ENCODE results near the gene LSS.
"Not testable (repeated sequence)": the region's sequence is repeated elsewhere in the genome, so short reads cannot be mapped to it uniquely, and the experiment has no call there.

The LSS gene

DNA sequence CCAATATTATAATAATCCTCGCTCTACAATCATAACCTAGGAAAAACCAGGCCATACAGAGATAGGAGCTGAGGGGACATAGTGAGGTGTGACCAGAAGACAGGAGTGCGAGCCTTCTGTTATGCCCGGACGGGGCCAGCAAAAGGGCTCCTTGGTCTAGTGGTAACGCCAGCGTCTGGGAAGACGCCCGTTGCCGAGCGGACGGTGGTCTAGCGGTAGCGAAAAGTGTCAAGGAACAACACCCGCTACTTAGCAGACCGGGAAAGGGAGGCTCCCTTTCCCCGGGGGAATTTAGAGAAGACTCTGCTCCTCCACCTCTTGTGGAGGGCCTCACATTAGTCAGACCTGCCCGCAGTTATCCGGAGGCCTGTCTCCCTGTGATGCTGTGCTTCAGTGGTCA lies 4.9 kb downstream of the LSS start:
- H3K9me3 ChIP-seq (ENCODE audit: control insufficient read depth, insufficient read depth, low read length); H3K4me3 ChIP-seq (ENCODE audit: low read depth, low read length); H3K4me1 ChIP-seq (ENCODE audit: control insufficient read depth, insufficient read depth, low read length); H3K27me3 ChIP-seq (ENCODE audit: control insufficient read depth, insufficient read depth, low read length); H3K9ac ChIP-seq (ENCODE audit: low read depth, low read length): not testable (repeated sequence)
- peaks cover 31% of the 10 kb centered on the region for H3K36me3 ChIP-seq (ENCODE audit: control insufficient read depth, insufficient read depth, low read length)

GRCh38 chr21:46223217-46223616 lies 5.4 kb downstream of the LSS start:
- H3K9ac ChIP-seq (ENCODE audit: low read depth, low read length): no peak overlapping the region
- no peaks in the 10 kb centered on the region for H3K9me3 ChIP-seq (ENCODE audit: control insufficient read depth, insufficient read depth, low read length)
- H3K36me3 ChIP-seq (ENCODE audit: control insufficient read depth, insufficient read depth, low read length): peaks cover 31% of the 10 kb centered on the region
- no peak overlapping the region for H3K4me3 ChIP-seq (ENCODE audit: low read depth, low read length)
- H3K4me1 ChIP-seq (ENCODE audit: control insufficient read depth, insufficient read depth, low read length): no peaks in the 10 kb centered on the region
- no peaks in the 10 kb centered on the region for H3K27me3 ChIP-seq (ENCODE audit: control insufficient read depth, insufficient read depth, low read length)

GRCh38 chr21:46222436-46223116 lies 6.0 kb downstream of the LSS start:
- Histone ChIP-seq H3K9me3 (ENCODE audit: control insufficient read depth, insufficient read depth, low read length) (no peaks in the 10 kb centered on the region), H3K9ac (ENCODE audit: low read depth, low read length) (no peak overlapping the region), H3K36me3 (ENCODE audit: control insufficient read depth, insufficient read depth, low read length) (peaks cover 33% of the 10 kb centered on the region), H3K27me3 (ENCODE audit: control insufficient read depth, insufficient read depth, low read length) (no peaks in the 10 kb centered on the region), H3K4me1 (ENCODE audit: control insufficient read depth, insufficient read depth, low read length) (no peaks in the 10 kb centered on the region), H3K4me3 (ENCODE audit: low read depth, low read length) (no peak overlapping the region)

DNA sequence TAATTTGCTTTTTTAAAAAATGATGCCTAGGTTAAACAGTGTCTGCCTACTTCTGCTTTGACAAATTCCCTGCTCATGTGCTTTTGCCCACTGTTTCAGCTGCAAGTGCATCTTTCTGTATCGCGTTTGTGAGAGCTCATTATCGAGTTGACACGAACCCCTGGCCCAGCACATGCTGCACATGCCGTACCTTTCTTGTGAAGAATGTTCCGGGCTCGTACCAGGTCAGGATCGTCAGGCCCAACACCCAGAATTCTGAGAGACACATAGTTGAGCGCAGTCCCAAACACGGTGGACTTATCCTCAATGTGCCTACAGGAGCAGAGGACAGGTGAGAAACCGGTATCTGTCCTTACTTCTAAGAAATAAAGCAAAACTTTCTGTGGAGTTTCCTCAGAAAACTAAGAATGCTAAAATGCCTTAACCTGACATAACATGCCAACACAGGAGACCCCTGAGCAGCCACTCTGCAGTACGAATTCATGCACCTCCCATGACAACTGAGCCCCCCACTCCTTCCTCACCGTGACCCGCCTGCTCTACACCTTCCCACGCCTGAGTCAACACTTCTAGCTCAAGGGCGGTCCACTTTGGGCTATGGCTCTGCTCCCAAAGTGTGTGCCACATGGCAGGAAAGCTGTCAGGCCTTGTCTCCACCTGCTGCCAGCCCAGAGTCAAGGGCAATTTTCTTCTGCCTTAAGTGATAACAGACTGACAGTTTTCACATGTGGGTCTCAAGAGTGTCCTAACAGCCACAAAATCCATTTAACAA lies 6.7 kb downstream of the LSS start:
- Histone ChIP-seq H3K4me1 (ENCODE audit: control insufficient read depth, insufficient read depth, low read length) (no peaks in the 10 kb centered on the region), H3K27me3 (ENCODE audit: control insufficient read depth, insufficient read depth, low read length) (no peaks in the 10 kb centered on the region), H3K36me3 (ENCODE audit: control insufficient read depth, insufficient read depth, low read length) (peaks cover 34% of the 10 kb centered on the region), H3K9ac (ENCODE audit: low read depth, low read length) (no peak overlapping the region), H3K4me3 (ENCODE audit: low read depth, low read length) (no peak overlapping the region), H3K9me3 (ENCODE audit: control insufficient read depth, insufficient read depth, low read length) (no peaks in the 10 kb centered on the region)

DNA sequence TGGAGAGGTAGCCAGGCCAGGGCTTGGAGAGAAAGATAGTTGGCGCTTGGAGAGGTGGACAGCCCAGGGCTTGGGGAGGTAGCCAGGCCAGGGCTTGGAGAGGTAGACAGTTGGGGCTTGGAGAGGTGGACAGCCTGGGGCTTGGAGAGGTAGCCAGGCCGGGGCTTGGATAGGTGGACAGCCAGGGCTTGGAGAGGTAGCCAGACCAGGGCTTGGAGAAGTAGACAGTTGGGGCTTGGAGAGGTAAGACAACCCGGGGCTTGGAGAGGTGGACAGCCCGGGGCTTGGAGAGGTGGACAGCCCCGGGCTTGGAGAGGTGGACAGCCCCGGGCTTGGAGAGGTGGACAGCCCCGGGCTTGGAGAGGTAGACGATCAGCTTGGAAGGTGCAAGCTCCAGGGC lies 7.7 kb downstream of the LSS start:
- peaks cover 32% of the 10 kb centered on the region for H3K36me3 ChIP-seq (ENCODE audit: control insufficient read depth, insufficient read depth, low read length)
- H3K27me3 ChIP-seq (ENCODE audit: control insufficient read depth, insufficient read depth, low read length): no peaks in the 10 kb centered on the region
- H3K4me3 ChIP-seq (ENCODE audit: low read depth, low read length): no peak overlapping the region
- H3K9ac ChIP-seq (ENCODE audit: low read depth, low read length): no peak overlapping the region
- H3K4me1 ChIP-seq (ENCODE audit: control insufficient read depth, insufficient read depth, low read length): no peaks in the 10 kb centered on the region
- H3K9me3 ChIP-seq (ENCODE audit: control insufficient read depth, insufficient read depth, low read length): no peaks in the 10 kb centered on the region

DNA sequence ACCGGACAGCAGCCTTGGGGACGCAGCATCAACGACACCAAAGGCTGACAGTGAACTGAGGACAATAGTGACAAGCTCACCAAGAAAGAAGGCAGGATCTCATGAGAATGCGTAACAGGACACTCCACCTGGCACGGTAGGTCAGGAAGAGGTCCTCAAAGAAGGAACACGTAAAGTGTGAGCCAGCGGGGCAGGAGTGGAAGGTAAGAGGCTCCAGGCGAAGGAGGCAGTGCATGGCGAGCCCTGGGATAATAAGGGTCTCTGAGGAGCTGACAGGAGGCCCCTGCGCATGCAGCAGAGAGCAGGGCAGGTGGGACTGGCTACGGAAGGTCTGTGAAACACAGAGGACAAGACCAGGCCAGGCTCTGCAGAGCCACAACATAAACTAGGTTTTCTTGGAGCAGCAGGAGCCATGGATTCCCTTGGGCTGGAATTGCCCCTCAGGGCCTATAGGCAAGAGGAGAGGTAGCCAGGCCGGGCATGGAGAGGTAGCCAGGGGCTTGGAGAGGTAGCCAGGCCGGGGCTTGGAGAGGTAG lies 8.2 kb downstream of the LSS start:
- H3K36me3 ChIP-seq (ENCODE audit: control insufficient read depth, insufficient read depth, low read length): peaks cover 33% of the 10 kb centered on the region
- H3K9me3 ChIP-seq (ENCODE audit: control insufficient read depth, insufficient read depth, low read length): no peaks in the 10 kb centered on the region

GRCh38 chr21:46219591-46220239 lies 8.9 kb downstream of the LSS start:
- H3K4me1 ChIP-seq (ENCODE audit: control insufficient read depth, insufficient read depth, low read length): no peaks in the 10 kb centered on the region
- no peak overlapping the region for H3K9ac ChIP-seq (ENCODE audit: low read depth, low read length)
- peaks cover 35% of the 10 kb centered on the region for H3K36me3 ChIP-seq (ENCODE audit: control insufficient read depth, insufficient read depth, low read length)

More for the DNA sequence above, 8.2 kb downstream of the LSS start:
- H3K27me3 ChIP-seq (ENCODE audit: control insufficient read depth, insufficient read depth, low read length): no peaks in the 10 kb centered on the region
- H3K4me3 ChIP-seq (ENCODE audit: low read depth, low read length): no peak overlapping the region
- H3K9ac ChIP-seq (ENCODE audit: low read depth, low read length): no peak overlapping the region
- H3K4me1 ChIP-seq (ENCODE audit: control insufficient read depth, insufficient read depth, low read length): no peaks in the 10 kb centered on the region

DNA sequence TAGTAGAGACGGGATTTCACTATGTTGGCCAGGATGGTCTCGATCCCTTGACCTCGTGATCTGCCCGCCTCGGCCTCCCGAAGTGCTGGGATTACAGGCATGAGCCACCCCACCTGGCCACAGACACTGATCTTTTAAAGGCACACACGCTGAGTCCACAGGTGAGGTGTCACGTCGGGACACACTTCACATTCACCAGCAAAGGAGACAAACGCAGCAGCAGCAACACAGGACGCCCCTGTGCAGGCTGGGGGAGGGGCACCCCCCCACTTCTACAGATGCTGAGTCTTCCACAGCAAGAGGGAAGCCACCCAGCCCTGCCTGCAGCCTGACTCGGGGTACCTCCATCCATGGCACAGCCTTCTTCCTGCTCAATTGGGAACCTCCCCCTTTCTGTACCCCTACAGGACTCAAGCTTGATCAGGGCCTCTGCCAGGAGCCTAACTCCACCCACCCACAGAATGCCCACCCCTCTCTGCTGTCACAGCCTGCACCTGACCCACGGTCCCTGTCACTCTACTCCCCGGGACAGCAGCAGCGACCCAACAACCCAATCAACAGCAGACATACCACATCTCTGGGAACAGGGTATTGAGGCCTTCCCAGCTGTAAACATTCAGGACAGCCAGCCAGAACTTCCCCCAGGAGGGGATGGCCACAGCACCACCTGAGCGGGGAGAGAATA lies 9.5 kb downstream of the LSS start:
- H3K9ac ChIP-seq (ENCODE audit: low read depth, low read length): no peak overlapping the region
- no peaks in the 10 kb centered on the region for H3K27me3 ChIP-seq (ENCODE audit: control insufficient read depth, insufficient read depth, low read length)
- H3K9me3 ChIP-seq (ENCODE audit: control insufficient read depth, insufficient read depth, low read length): no peaks in the 10 kb centered on the region
- H3K4me1 ChIP-seq (ENCODE audit: control insufficient read depth, insufficient read depth, low read length): no peaks in the 10 kb centered on the region
- H3K4me3 ChIP-seq (ENCODE audit: low read depth, low read length): no peak overlapping the region
- H3K36me3 ChIP-seq (ENCODE audit: control insufficient read depth, insufficient read depth, low read length): peaks cover 36% of the 10 kb centered on the region

More at GRCh38 chr21:46219591-46220239, 8.9 kb downstream of the LSS start:
- Histone ChIP-seq H3K9me3 (ENCODE audit: control insufficient read depth, insufficient read depth, low read length) (no peaks in the 10 kb centered on the region), H3K4me3 (ENCODE audit: low read depth, low read length) (no peak overlapping the region), H3K27me3 (ENCODE audit: control insufficient read depth, insufficient read depth, low read length) (no peaks in the 10 kb centered on the region)

DNA sequence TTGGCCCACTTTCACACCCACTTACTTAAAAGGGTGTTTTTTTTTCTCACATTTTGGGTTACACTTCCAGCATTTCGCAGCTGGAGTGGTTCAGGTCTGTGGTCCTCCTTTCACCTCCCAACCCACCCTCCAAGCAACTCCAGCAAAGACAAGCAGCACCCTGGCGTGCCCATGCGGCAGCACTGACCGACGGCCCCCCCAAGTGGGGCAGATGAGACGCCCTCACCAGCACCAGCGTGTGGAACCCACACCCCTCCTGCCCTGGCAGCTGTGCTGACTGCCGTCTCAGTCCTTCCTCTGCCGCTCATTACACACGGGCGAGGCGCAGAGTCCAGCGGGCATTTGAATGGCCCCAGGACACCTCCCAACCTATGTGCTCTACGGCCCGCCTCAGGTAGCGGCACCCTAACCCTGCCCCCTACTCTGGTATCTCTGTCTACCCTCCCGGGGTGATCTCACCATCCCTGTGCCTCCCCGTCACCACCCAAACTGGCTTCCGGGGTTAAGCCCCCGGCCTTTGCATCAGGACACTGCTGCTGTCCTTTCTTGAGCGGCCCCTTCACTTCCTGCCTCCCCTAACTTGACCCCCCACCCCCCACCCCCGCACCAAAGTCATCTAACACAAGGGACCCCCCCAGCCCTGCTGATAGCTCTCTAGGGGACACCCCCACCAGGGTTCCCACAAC lies 10.9 kb downstream of the LSS start:
- no peak overlapping the region for H3K9ac ChIP-seq (ENCODE audit: low read depth, low read length)
- no peak overlapping the region for H3K4me3 ChIP-seq (ENCODE audit: low read depth, low read length)
- peaks cover 46% of the 10 kb centered on the region for H3K36me3 ChIP-seq (ENCODE audit: control insufficient read depth, insufficient read depth, low read length)

GRCh38 chr21:46216132-46216747 lies 12.3 kb downstream of the LSS start:
- no peaks in the 10 kb centered on the region for H3K9me3 ChIP-seq (ENCODE audit: control insufficient read depth, insufficient read depth, low read length)
- no peak overlapping the region for H3K9ac ChIP-seq (ENCODE audit: low read depth, low read length)
- no peak overlapping the region for H3K4me3 ChIP-seq (ENCODE audit: low read depth, low read length)
- H3K4me1 ChIP-seq (ENCODE audit: control insufficient read depth, insufficient read depth, low read length): no peaks in the 10 kb centered on the region
- H3K27me3 ChIP-seq (ENCODE audit: control insufficient read depth, insufficient read depth, low read length): no peaks in the 10 kb centered on the region
- peaks cover 39% of the 10 kb centered on the region for H3K36me3 ChIP-seq (ENCODE audit: control insufficient read depth, insufficient read depth, low read length)

More for the DNA sequence above, 10.9 kb downstream of the LSS start:
- no peaks in the 10 kb centered on the region for H3K9me3 ChIP-seq (ENCODE audit: control insufficient read depth, insufficient read depth, low read length)
- H3K27me3 ChIP-seq (ENCODE audit: control insufficient read depth, insufficient read depth, low read length): no peaks in the 10 kb centered on the region
- no peaks in the 10 kb centered on the region for H3K4me1 ChIP-seq (ENCODE audit: control insufficient read depth, insufficient read depth, low read length)
